Measurements from ENCODE around the gene COX5B.

Gene COX5B

DNA sequence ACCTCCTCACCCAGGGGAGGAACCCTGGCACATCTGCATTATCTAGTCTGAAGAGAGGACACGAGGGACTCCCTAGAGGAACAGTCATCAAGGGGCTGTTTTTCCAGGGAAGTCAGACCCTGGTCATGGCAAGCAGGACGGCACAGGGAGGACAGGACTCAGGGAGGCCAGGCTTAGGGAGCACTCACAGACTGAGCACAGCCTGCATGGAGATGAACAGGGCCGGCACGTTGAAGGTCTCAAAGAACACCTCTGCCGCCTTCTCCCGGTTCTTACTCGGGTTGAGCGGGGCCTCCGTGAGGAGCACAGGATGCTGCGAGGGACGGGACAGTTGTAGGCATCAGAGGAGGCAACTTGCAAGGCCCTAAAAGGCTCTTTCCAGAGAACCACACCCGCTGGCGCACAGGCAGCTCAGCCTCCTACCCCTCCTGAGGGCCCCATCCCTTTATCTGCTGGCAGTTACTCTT lies 12.9 kb downstream of the COX5B start:
- ATAC-seq: no peak
- TF ChIP-seq ZFP30 (CRISPR knock-in tag; IDR thresholded peaks at IDR 0.05) (no peak), RARB (CRISPR knock-in tag; IDR thresholded peaks at IDR 0.05) (no peak), GLIS3 (CRISPR knock-in tag; IDR thresholded peaks at IDR 0.05) (no peak), ESRRG (CRISPR knock-in tag; IDR thresholded peaks at IDR 0.05) (no peak), POU6F1 (CRISPR knock-in tag; IDR thresholded peaks at IDR 0.05; ENCODE audit: borderline replicate concordance, low read depth) (no peak), CSDC2 (CRISPR knock-in tag; IDR thresholded peaks at IDR 0.05) (no peak), ZNF565 (CRISPR knock-in tag; conservative IDR thresholded peaks at IDR 0.05; ENCODE audit: low read depth) (no peak), OSR1 (CRISPR knock-in tag; IDR thresholded peaks at IDR 0.05) (no peak), ISL1 (CRISPR knock-in tag; IDR thresholded peaks at IDR 0.05) (no peak), BACH2 (CRISPR knock-in tag; IDR thresholded peaks at IDR 0.05; ENCODE audit: borderline replicate concordance) (no peak), CREB5 (CRISPR knock-in tag; IDR thresholded peaks at IDR 0.05; ENCODE audit: low read depth) (no peak)

DNA sequence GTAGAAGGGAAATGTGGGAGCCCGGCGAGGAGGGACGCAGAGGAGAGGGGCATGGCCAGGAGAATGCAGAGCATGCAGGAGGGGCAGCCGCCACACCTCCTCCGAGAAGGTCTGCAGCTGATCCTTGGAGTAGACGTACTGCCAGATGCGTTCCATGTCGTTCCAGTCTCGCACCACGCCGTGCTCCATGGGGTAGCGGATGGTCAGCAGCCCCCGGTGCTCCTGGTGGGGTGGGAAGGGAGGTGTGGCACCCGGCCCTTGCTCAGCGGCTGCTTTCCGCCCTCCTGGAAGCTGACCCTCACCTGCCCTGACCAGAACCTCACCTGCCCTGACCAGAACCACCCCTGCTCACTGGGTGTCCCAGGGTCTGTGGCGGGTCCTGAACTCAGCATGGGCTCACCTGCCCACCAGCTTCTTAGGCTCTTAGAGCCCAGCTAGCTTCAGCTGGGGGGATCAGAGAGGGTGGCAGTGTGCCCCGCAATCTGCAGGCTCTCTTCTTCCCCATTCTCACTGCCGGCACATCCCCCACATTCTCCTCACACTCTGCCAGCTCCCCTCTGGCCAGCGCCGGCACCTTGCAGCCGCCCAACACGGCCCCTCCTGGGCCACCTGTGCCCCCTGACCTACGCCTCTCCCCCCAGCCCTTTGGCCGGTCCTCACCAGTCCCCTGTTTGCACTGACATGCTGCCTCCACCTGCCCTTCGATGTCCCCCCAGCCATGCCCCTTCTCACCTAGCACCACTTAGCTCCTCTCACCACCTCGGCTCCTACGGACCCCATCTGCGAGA lies 13.6 kb downstream of the COX5B start:
- ATAC-seq: no peak
- no peak for TF ChIP-seq ARNTL (CRISPR knock-in tag; IDR thresholded peaks at IDR 0.05; ENCODE audit: borderline replicate concordance, low read depth)
- no peak for TF ChIP-seq RARB (CRISPR knock-in tag; IDR thresholded peaks at IDR 0.05)
- TF ChIP-seq ZNF565 (CRISPR knock-in tag; conservative IDR thresholded peaks at IDR 0.05; ENCODE audit: low read depth): no peak

GRCh38 chr2:97660044-97660774 lies 14.3 kb downstream of the COX5B start:
- ATAC-seq: no peak
- no peak for TF ChIP-seq ESRRG (CRISPR knock-in tag; IDR thresholded peaks at IDR 0.05)
- TF ChIP-seq TCF4 (CRISPR knock-in tag; IDR thresholded peaks at IDR 0.05; ENCODE audit: borderline replicate concordance): no peak
- no peak for TF ChIP-seq ARNTL (CRISPR knock-in tag; IDR thresholded peaks at IDR 0.05; ENCODE audit: borderline replicate concordance, low read depth)
- TF ChIP-seq, protein P1, sequence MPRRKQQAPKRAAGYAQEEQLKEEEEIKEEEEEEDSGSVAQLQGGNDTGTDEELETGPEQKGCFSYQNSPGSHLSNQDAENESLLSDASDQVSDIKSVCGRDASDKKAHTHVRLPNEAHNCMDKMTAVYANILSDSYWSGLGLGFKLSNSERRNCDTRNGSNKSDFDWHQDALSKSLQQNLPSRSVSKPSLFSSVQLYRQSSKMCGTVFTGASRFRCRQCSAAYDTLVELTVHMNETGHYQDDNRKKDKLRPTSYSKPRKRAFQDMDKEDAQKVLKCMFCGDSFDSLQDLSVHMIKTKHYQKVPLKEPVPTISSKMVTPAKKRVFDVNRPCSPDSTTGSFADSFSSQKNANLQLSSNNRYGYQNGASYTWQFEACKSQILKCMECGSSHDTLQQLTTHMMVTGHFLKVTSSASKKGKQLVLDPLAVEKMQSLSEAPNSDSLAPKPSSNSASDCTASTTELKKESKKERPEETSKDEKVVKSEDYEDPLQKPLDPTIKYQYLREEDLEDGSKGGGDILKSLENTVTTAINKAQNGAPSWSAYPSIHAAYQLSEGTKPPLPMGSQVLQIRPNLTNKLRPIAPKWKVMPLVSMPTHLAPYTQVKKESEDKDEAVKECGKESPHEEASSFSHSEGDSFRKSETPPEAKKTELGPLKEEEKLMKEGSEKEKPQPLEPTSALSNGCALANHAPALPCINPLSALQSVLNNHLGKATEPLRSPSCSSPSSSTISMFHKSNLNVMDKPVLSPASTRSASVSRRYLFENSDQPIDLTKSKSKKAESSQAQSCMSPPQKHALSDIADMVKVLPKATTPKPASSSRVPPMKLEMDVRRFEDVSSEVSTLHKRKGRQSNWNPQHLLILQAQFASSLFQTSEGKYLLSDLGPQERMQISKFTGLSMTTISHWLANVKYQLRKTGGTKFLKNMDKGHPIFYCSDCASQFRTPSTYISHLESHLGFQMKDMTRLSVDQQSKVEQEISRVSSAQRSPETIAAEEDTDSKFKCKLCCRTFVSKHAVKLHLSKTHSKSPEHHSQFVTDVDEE (CRISPR knock-in tag; IDR thresholded peaks at IDR 0.05): no peak
- TF ChIP-seq, protein P2, sequence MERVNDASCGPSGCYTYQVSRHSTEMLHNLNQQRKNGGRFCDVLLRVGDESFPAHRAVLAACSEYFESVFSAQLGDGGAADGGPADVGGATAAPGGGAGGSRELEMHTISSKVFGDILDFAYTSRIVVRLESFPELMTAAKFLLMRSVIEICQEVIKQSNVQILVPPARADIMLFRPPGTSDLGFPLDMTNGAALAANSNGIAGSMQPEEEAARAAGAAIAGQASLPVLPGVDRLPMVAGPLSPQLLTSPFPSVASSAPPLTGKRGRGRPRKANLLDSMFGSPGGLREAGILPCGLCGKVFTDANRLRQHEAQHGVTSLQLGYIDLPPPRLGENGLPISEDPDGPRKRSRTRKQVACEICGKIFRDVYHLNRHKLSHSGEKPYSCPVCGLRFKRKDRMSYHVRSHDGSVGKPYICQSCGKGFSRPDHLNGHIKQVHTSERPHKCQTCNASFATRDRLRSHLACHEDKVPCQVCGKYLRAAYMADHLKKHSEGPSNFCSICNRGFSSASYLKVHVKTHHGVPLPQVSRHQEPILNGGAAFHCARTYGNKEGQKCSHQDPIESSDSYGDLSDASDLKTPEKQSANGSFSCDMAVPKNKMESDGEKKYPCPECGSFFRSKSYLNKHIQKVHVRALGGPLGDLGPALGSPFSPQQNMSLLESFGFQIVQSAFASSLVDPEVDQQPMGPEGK (CRISPR knock-in tag; IDR thresholded peaks at IDR 0.05; ENCODE audit: borderline replicate concordance): no peak
- TF ChIP-seq CREB5 (CRISPR knock-in tag; IDR thresholded peaks at IDR 0.05; ENCODE audit: low read depth): no peak
- no peak for TF ChIP-seq ZFP30 (CRISPR knock-in tag; IDR thresholded peaks at IDR 0.05)
- TF ChIP-seq PPARA (CRISPR knock-in tag; IDR thresholded peaks at IDR 0.05; ENCODE audit: borderline replicate concordance): no peak
- TF ChIP-seq CSDC2 (CRISPR knock-in tag; IDR thresholded peaks at IDR 0.05): no peak
- no peak for TF ChIP-seq OSR1 (CRISPR knock-in tag; IDR thresholded peaks at IDR 0.05)
- TF ChIP-seq ZFP3 (CRISPR knock-in tag; IDR thresholded peaks at IDR 0.05): no peak
- TF ChIP-seq ZC3H10 (CRISPR knock-in tag; IDR thresholded peaks at IDR 0.05): no peak
- no peak for TF ChIP-seq SNAI2 (CRISPR knock-in tag; IDR thresholded peaks at IDR 0.05)
- no peak for TF ChIP-seq ZNF8 (CRISPR knock-in tag; IDR thresholded peaks at IDR 0.05)
- no peak for TF ChIP-seq RARB (CRISPR knock-in tag; IDR thresholded peaks at IDR 0.05)
- TF ChIP-seq ZNF565 (CRISPR knock-in tag; conservative IDR thresholded peaks at IDR 0.05; ENCODE audit: low read depth): no peak
- no peak for TF ChIP-seq ISL1 (CRISPR knock-in tag; IDR thresholded peaks at IDR 0.05)
- TF ChIP-seq GLIS3 (CRISPR knock-in tag; IDR thresholded peaks at IDR 0.05): no peak
- TF ChIP-seq ZNF70 (CRISPR knock-in tag; IDR thresholded peaks at IDR 0.05): no peak

All from SK-N-SH treated with all-trans-retinoic acid at 6 μM for 48 hours (cell line).